Urinary bladder (tissue), 4 donors: Measurements from ENCODE around the gene SRGAP2C. TPM values are rescaled to one million over a fixed set of nuclear protein-coding genes. Genes with fewer than 3 reads are reported as not detected.
"Not testable (repeated sequence)": the region's sequence is repeated elsewhere in the genome, so short reads cannot be mapped to it uniquely, and the experiment has no call there.

Experiments used
- DNase-seq: peaks from one replicate; pipeline ENCODE4 v3.0.0-alpha.2; 2015; ENCODE audit errors: extremely low spot score
- H3K27ac ChIP-seq: one replicate; pipeline ENCODE4 v1.5.1; 2013; ENCODE audit warnings: low read depth, mild to moderate bottlenecking, moderate library complexity
- H3K36me3 ChIP-seq: one replicate; pipeline ENCODE4 v1.6.1; 2013; ENCODE audit warnings: mild to moderate bottlenecking, moderate library complexity; ENCODE audit not compliant: insufficient read depth
- H3K4me1 ChIP-seq: one replicate; pipeline ENCODE4 v1.6.1; 2013; ENCODE audit warnings: mild to moderate bottlenecking, moderate library complexity; ENCODE audit not compliant: insufficient read depth
- H3K4me3 ChIP-seq: one replicate; pipeline ENCODE4 v1.5.1; 2013; ENCODE audit warnings: low read depth, low read length
- WGBS: extraction: QIAGEN DNeasy Blood & Tissue Kit; methylation state at CpG from one replicate; pipeline ENCODE4 v1.1.7; 2013; 5-methylcytosine and 5-hydroxymethylcytosine counted together
- polyA plus RNA-seq: library from polyadenylated mRNA; stranded (reverse); fragments of 200-250 nt; gene quantifications from one replicate; pipeline ENCODE4 v1.2.3, GENCODE V29; 2013
- total RNA-seq: library from RNA; depleted of rRNA; stranded (reverse); fragments of >200 nt; gene quantifications from one replicate; pipeline ENCODE4 v1.2.3, GENCODE V29; 2014
- donor health status: healthy with polysubstance abuse.
- donor health status: healthy.

SRGAP2C gene
- total and polyA plus RNA-seq, 2 donors: 10.0 to 26.8 TPM

DNA sequence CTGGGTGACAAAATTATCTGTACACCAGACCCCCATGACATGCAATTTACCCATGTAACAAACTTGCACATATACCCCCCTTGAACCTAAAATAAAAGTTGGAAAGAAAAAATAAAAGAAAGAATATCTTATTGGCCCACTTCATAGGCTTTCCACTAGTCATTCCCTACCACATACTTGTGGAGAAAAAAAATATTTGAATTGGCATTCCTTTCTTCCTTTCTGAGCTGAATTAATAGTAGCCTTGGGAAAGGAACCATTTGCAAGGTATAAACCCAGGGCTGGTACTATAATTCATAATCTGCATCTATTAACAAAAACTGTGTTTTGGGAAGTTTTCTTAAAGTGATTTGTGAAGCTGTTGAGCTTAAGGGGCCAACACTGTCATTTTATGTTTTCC, 140.0 kb downstream of the SRGAP2C start:
- H3K4me3 ChIP-seq, H3K36me3 ChIP-seq, H3K27ac ChIP-seq, DNase-seq, H3K4me1 ChIP-seq: not testable (repeated sequence)

DNA sequence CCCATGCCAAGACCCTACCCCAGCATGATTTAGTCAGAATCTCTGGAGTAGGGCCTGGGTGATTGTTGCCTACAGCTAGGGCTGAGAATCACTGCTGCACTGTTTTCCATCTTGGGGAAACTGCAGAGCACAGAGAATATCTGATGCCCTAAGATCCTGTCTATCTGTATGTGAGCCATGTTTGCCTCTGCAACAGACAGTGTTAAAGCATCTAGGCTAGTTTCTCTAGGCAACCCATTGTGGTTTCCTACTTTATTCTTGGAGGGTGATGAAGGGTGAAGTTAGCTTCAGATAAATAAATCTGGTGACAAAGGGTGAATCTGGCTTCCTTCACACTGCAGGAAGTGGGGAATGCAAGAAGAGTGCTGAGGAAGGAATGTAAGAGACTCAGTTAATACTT, 147.4 kb downstream of the SRGAP2C start:
- H3K4me1 ChIP-seq, H3K36me3 ChIP-seq, DNase-seq, H3K27ac ChIP-seq, H3K4me3 ChIP-seq: not testable (repeated sequence)

DNA sequence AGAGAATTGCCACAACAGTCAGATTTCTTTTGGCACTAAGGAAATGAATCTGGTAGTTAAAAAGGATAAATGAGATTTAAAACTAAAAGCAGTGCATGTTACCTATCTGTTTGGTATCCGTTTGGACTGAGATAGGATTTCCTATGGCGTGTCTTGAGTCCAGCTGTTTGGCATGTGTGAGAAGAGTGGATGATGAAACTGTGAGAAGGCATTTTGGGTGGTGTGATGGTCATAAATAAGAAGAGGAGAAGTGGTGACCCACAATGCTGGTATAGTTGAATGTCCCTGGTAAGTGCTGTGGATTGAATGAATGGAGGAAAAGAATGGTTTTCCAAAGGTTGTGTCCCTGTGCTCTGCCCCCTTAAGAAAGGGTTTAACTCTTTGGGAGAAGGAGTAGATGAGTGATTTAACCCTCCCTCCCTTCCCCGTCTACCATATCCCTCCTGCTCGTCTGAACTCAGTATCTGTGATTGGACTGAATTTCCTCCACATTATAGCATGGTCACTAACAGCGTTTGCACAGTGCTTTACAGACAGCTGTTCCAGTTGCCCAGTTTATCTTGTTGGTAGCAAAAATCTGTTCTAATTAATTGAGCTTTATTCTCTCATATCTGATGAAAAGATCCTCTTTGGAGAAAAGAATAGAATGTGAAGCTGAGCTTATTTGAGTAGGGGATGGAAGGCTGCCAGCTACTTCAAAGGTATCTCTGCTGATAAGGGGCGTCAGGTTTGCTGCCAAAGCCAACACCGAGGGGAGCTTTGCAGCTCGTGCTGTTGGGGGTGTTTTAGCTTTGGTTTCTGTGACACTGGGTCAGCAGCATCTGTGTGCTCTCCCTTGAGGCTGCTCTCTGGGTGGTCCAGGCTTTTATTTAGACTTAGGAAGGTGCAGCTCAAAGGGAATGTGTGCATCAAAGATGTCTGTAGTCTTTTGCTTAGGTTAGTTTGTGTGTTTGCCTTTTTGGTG, 148.1 kb downstream of the SRGAP2C start:
- not testable (repeated sequence) for H3K36me3 ChIP-seq, DNase-seq
- WGBS: no CpG with 5 or more reads among the region's 8 CpGs

GRCh38 chr1:121337958-121338357, 153.2 kb downstream of the SRGAP2C start:
- WGBS: no CpG with 5 or more reads among the region's 1 CpG

More for the DNA sequence above, 148.1 kb downstream of the SRGAP2C start:
- H3K4me1 ChIP-seq, H3K27ac ChIP-seq, H3K4me3 ChIP-seq: not testable (repeated sequence)

DNA sequence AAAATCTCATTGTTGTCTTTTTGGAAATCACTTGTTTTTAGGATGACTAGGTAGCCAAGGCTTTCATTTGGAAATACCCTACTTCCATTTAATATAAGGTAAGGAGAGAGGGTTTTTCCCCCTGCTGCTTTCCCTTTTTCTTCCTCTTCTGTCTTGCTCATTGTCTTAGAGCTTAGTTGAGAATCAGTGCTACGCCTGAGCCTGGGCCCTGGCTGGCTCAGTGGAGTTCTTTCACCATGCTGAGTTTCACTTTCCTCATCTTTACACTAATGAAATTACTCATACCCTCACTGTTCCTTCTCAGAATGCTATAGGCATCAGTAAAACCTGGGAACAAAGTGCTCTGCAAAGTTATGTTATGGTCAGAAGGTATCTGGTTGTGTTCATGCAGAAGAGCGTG, 154.8 kb downstream of the SRGAP2C start:
- not testable (repeated sequence) for H3K4me1 ChIP-seq, DNase-seq, H3K27ac ChIP-seq, H3K36me3 ChIP-seq, H3K4me3 ChIP-seq
- no CpG with 5 or more reads among the region's 2 CpGs for WGBS

More at GRCh38 chr1:121337958-121338357, 153.2 kb downstream of the SRGAP2C start:
- DNase-seq, H3K36me3 ChIP-seq, H3K27ac ChIP-seq, H3K4me3 ChIP-seq, H3K4me1 ChIP-seq: not testable (repeated sequence)

DNA sequence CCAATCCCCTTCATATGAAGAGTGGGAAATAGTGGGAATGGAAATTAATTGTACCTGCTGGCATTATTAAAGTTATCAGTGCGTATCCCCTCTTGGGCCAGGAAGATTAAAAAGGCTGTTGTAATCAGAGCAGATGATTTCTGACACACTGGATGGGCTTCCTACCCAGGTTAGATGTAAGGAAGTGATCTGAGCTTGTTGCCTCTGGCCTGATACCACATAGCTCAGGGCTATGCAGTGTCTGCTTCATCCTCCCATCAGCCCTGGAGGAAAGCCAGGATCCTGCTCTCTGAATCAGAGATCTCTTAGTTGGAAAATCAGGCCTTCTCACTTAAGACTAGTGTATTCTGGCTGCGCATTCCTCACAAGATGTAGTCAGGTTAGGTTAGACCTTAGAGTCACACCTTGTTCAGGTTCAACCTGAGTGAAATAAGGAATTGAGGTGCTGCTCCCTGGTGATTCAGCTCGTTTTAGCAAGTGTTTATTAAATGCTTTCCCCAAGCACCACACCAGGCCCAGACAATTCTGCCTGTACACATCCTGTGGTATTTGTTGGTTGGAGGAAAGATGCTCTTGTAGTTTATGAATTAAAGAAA, 158.6 kb downstream of the SRGAP2C start:
- H3K27ac ChIP-seq, H3K4me3 ChIP-seq, H3K4me1 ChIP-seq, H3K36me3 ChIP-seq, DNase-seq: not testable (repeated sequence)
- 96% methylated on average over 1 of the region's 3 CpGs for WGBS

- H3K4me1 ChIP-seq, DNase-seq, H3K36me3 ChIP-seq, H3K4me3 ChIP-seq, H3K27ac ChIP-seq: not testable (repeated sequence)
- WGBS: no CpG with 5 or more reads among the region's 3 CpGs
Observed at GRCh38 chr1:121344355-121344754, 159.6 kb downstream of the SRGAP2C start.

- not testable (repeated sequence) for H3K4me3 ChIP-seq, H3K36me3 ChIP-seq, DNase-seq, H3K4me1 ChIP-seq, H3K27ac ChIP-seq
- WGBS: 88% methylated on average over 3 of the region's 3 CpGs
Observed at GRCh38 chr1:121346654-121347053, 161.9 kb downstream of the SRGAP2C start.

DNA sequence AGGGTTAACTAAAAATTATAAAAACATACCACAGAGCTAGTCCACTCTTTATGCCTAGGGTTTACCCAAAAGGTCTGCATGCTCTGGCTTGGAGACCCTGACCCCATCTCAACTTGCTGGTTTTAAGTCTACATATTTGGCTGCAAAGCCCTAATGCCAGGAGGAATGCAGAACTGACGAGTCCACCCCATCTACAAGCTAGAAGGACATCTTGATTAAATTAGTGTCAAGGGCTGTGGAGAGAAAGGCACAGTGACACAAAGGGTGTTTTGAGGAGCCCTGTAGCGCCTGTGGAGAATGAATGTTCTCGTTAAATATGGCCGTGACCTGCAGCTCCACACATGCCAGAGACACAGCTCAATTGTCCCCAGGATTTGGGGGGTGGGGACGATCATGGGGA, 162.7 kb downstream of the SRGAP2C start:
- DNase-seq: peak; percentile 0
- not testable (repeated sequence) for H3K36me3 ChIP-seq, H3K27ac ChIP-seq, H3K4me3 ChIP-seq, H3K4me1 ChIP-seq
- 81% methylated on average over 4 of the region's 5 CpGs for WGBS

GRCh38 chr1:121348115-121348514, 163.3 kb downstream of the SRGAP2C start:
- not testable (repeated sequence) for H3K27ac ChIP-seq, H3K4me1 ChIP-seq, H3K4me3 ChIP-seq, H3K36me3 ChIP-seq, DNase-seq
- WGBS: no CpG with 5 or more reads among the region's 1 CpG

DNA sequence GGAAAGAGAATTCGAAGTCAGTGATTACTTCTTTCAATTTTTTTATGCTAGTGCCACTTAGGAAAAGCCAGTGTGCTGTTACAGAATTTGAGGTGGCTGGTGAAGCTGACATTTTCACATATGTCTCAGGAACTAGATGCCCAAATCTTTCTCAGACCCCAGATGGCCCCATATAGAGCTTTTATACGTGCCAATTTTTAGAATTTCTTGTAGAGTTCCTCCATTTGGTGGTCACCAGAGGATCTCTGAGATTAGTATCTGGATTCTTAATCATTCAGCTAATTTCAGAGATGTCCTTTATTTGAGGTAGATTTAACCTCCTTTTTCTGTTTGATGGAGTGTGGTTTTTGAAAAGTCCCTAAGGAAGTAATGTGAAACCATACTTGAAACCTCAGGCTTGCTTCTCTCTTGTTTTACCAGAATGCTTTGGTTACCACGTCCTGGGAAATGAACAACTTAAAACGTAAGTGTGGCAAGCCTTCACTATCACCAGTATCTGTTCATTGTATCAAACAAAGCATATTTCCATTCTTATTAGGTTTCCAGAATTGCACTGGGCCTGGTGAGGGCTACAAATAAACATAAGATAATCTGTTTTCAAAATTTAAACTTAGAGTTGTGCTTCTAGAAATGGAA, 164.7 kb downstream of the SRGAP2C start:
- not testable (repeated sequence) for DNase-seq, H3K36me3 ChIP-seq, H3K27ac ChIP-seq, H3K4me1 ChIP-seq, H3K4me3 ChIP-seq
- WGBS: 91% methylated on average over 1 of the region's 4 CpGs

- not testable (repeated sequence) for H3K4me3 ChIP-seq, H3K36me3 ChIP-seq, H3K27ac ChIP-seq, H3K4me1 ChIP-seq, DNase-seq
- WGBS: no CpG with 5 or more reads among the region's 5 CpGs
Observed at GRCh38 chr1:121355711-121356420, 171.1 kb downstream of the SRGAP2C start.

DNA sequence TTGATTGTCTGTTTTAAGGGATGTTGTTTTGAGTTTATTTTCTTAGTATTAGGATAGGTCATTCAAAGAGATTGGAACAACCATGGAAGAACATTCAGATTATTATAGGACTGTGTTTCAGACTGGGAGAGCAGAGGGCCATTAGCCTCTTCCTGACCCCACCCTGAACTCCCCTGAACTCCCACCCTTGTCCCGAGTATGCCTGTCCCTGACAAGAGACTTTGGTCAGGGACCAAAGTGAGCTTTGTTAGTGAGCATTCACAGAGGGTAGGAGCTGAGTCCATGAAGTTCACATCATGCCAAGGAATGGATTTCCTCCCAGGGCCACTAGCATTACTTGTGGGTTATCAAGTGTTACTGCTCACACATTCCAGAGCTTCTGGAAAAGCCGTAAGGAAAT, 172.0 kb downstream of the SRGAP2C start:
- 54% methylated on average over 1 of the region's 2 CpGs for WGBS
- H3K36me3 ChIP-seq, H3K27ac ChIP-seq, H3K4me1 ChIP-seq, H3K4me3 ChIP-seq, DNase-seq: not testable (repeated sequence)
